NT2/D1 (cell line): ENCODE measurements around the gene VAV2.

Source experiments
- SUZ12 ChIP-seq: IDR thresholded peaks from 2 replicates; pipeline ENCODE4 v1.6.1; 2011; ENCODE audit not compliant: insufficient read length, insufficient read depth; ENCODE audit errors: extremely low read depth
- ZNF274 ChIP-seq: IDR thresholded peaks from 2 replicates; pipeline ENCODE4 v1.6.1; 2011; ENCODE audit warnings: mild to moderate bottlenecking, low read depth, low read length

GRCh38 chr9:133851693-133852092, 140.4 kb downstream of the VAV2 start:
- TF ChIP-seq SUZ12, result no peak
- TF ChIP-seq ZNF274, result no peak
